DOHH2 (cell line): ENCODE measurements around the gene NUPR1.

ENCODE experiments used
- CTCF ChIP-seq: fragments of 200-600 bp; sonication (generic); IDR thresholded peaks from one replicate; pipeline ENCODE4 v1.5.1; 2014; ENCODE audit warnings: antibody characterized with exemption, mild to moderate bottlenecking, low read depth, low read length; ENCODE audit not compliant: poor library complexity, severe bottlenecking
- EZH2phosphoT487 ChIP-seq: fragments of 200-600 bp; sonication (generic); IDR thresholded peaks from 2 replicates; pipeline ENCODE4 v1.6.1; 2017; ENCODE audit warnings: borderline replicate concordance, mild to moderate bottlenecking, antibody characterized with exemption, low read length, moderate library complexity, mixed read lengths

- TF ChIP-seq CTCF: no peak
- no peak for TF ChIP-seq EZH2phosphoT487
Observed at GRCh38 chr16:28540346-28540745, 1.6 kb upstream of the NUPR1 start.
